ENCODE measurements around the gene PIEZO1.
"Not testable (repeated sequence)": the region's sequence is repeated elsewhere in the genome, so short reads cannot be mapped to it uniquely, and the experiment has no call there.

Gene PIEZO1

GRCh38 chr16:88772871-88773811 lies 11.9 kb downstream of the PIEZO1 start:
- DNase-seq, result no peak
- in situ Hi-C loops (cut with MboI; ENCODE audit: low pct_unique_long_range_greater_than_20kb, low sequenced_read_pairs), result no loop called here

- DNase-seq; in situ Hi-C loops (cut with MboI; ENCODE audit: low pct_unique_long_range_greater_than_20kb, low sequenced_read_pairs): not testable (repeated sequence)
Observed at GRCh38 chr16:88771781-88772180, 13.2 kb downstream of the PIEZO1 start.

GRCh38 chr16:88771294-88771772 lies 13.7 kb downstream of the PIEZO1 start:
- no peak for DNase-seq
- in situ Hi-C loops (cut with MboI; ENCODE audit: low pct_unique_long_range_greater_than_20kb, low sequenced_read_pairs), result no loop called here

- in situ Hi-C loops (cut with MboI; ENCODE audit: low pct_unique_long_range_greater_than_20kb, low sequenced_read_pairs), result no loop called here
- DNase-seq, result peak; percentile 97
Observed at GRCh38 chr16:88770461-88771293, 14.3 kb downstream of the PIEZO1 start.

GRCh38 chr16:88769617-88770460 lies 15.2 kb downstream of the PIEZO1 start:
- peak; percentile 61 for DNase-seq
- in situ Hi-C loops (cut with MboI; ENCODE audit: low pct_unique_long_range_greater_than_20kb, low sequenced_read_pairs), result no loop called here

GRCh38 chr16:88768071-88768783 lies 16.8 kb downstream of the PIEZO1 start:
- no peak for DNase-seq
- in situ Hi-C loops (cut with MboI; ENCODE audit: low pct_unique_long_range_greater_than_20kb, low sequenced_read_pairs), result no loop called here

GRCh38 chr16:88767546-88768070 lies 17.4 kb downstream of the PIEZO1 start:
- no peak for DNase-seq
- in situ Hi-C loops (cut with MboI; ENCODE audit: low pct_unique_long_range_greater_than_20kb, low sequenced_read_pairs), result no loop called here

- in situ Hi-C loops (cut with MboI; ENCODE audit: low pct_unique_long_range_greater_than_20kb, low sequenced_read_pairs), result no loop called here
- no peak for DNase-seq
Observed at GRCh38 chr16:88766975-88767374, 18.0 kb downstream of the PIEZO1 start.

- in situ Hi-C loops (cut with MboI; ENCODE audit: low pct_unique_long_range_greater_than_20kb, low sequenced_read_pairs), result no loop called here
- DNase-seq, result no peak
Observed at GRCh38 chr16:88764913-88765349, 20.1 kb downstream of the PIEZO1 start.

GRCh38 chr16:88764080-88764479 lies 20.9 kb downstream of the PIEZO1 start:
- no peak for DNase-seq
- in situ Hi-C loops (cut with MboI; ENCODE audit: low pct_unique_long_range_greater_than_20kb, low sequenced_read_pairs), result no loop called here

GRCh38 chr16:88763502-88764053 lies 21.4 kb downstream of the PIEZO1 start:
- in situ Hi-C loops (cut with MboI; ENCODE audit: low pct_unique_long_range_greater_than_20kb, low sequenced_read_pairs), result no loop called here
- DNase-seq, result no peak

GRCh38 chr16:88762941-88763340 lies 22.1 kb downstream of the PIEZO1 start:
- in situ Hi-C loops (cut with MboI; ENCODE audit: low pct_unique_long_range_greater_than_20kb, low sequenced_read_pairs), result no loop called here
- no peak for DNase-seq

GRCh38 chr16:88762258-88762870 lies 22.7 kb downstream of the PIEZO1 start:
- in situ Hi-C loops (cut with MboI; ENCODE audit: low pct_unique_long_range_greater_than_20kb, low sequenced_read_pairs), result no loop called here
- DNase-seq, result no peak

- in situ Hi-C loops (cut with MboI; ENCODE audit: low pct_unique_long_range_greater_than_20kb, low sequenced_read_pairs), result no loop called here
- DNase-seq, result no peak
Observed at GRCh38 chr16:88761830-88762229, 23.2 kb downstream of the PIEZO1 start.

- no peak for DNase-seq
- in situ Hi-C loops (cut with MboI; ENCODE audit: low pct_unique_long_range_greater_than_20kb, low sequenced_read_pairs), result no loop called here
Observed at GRCh38 chr16:88761143-88761534, 23.9 kb downstream of the PIEZO1 start.

GRCh38 chr16:88760424-88761142 lies 24.4 kb downstream of the PIEZO1 start:
- in situ Hi-C loops (cut with MboI; ENCODE audit: low pct_unique_long_range_greater_than_20kb, low sequenced_read_pairs), result no loop called here
- DNase-seq, result no peak

GRCh38 chr16:88759976-88760350 lies 25.1 kb downstream of the PIEZO1 start:
- in situ Hi-C loops (cut with MboI; ENCODE audit: low pct_unique_long_range_greater_than_20kb, low sequenced_read_pairs), result no loop called here
- no peak for DNase-seq

Measured in KBM-7 (cell line).